GM23338 (cell line): ENCODE measurements around the gene ATP6V1E1. TPM values are rescaled to one million over a fixed set of nuclear protein-coding genes. Genes with fewer than 3 reads are reported as not detected.
"Not testable (repeated sequence)": the region's sequence is repeated elsewhere in the genome, so short reads cannot be mapped to it uniquely, and the experiment has no call there.

Experiments used
- ATAC-seq: fragments of 200-7000 bp; cut with Tn5 transposase; 3 replicates; pipeline ENCODE4 v1.9.1; 2020
- DNase-seq: peaks from one replicate; pipeline ENCODE4 v3.0.0-alpha.2; 2015; ENCODE audit warnings: low spot score
- H2AFZ ChIP-seq: fragments of 200-600 bp; sonication (generic); 2 replicates; pipeline ENCODE4 v1.8.0; 2016; ENCODE audit warnings: antibody characterized with exemption, mild to moderate bottlenecking, moderate library complexity
- H3F3A ChIP-seq: fragments of 200-600 bp; sonication (generic); replicated peaks from 2 replicates; pipeline ENCODE4 v1.8.0; 2017; ENCODE audit warnings: antibody characterized with exemption, mixed run types, low read depth
- H3K27ac ChIP-seq: fragments of 200-600 bp; sonication (generic); 2 replicates; pipeline ENCODE4 v1.6.1; 2016; ENCODE audit warnings: low read depth
- H3K27me3 ChIP-seq: fragments of 200-600 bp; sonication (generic); 2 replicates; pipeline ENCODE4 v1.8.0; 2016; ENCODE audit warnings: mild to moderate bottlenecking, mixed run types, moderate library complexity; ENCODE audit not compliant: insufficient read depth
- H3K36me3 ChIP-seq: fragments of 200-600 bp; sonication (generic); 2 replicates; pipeline ENCODE4 v1.8.0; 2016; ENCODE audit warnings: mild to moderate bottlenecking; ENCODE audit not compliant: insufficient read depth
- H3K4me1 ChIP-seq: fragments of 200-600 bp; sonication (generic); 2 replicates; pipeline ENCODE4 v1.8.0; 2016; ENCODE audit warnings: mild to moderate bottlenecking, moderate library complexity; ENCODE audit not compliant: insufficient read depth
- H3K4me2 ChIP-seq: fragments of 200-600 bp; sonication (generic); 2 replicates; pipeline ENCODE4 v1.7.1; 2017; ENCODE audit warnings: mixed run types
- H3K4me3 ChIP-seq: fragments of 200-600 bp; sonication (generic); 2 replicates; pipeline ENCODE4 v1.6.1; 2016; ENCODE audit warnings: mixed run types
- H3K79me2 ChIP-seq: fragments of 200-600 bp; sonication (generic); replicated peaks from 2 replicates; pipeline ENCODE4 v1.8.0; 2017; ENCODE audit warnings: mild to moderate bottlenecking; ENCODE audit not compliant: insufficient read depth
- H3K9me2 ChIP-seq: fragments of 200-600 bp; sonication (generic); 2 replicates; pipeline ENCODE4 v1.8.0; 2017; ENCODE audit not compliant: insufficient read depth
- H4K20me1 ChIP-seq: fragments of 200-600 bp; sonication (generic); replicated peaks from 2 replicates; pipeline ENCODE4 v1.8.0; 2017; ENCODE audit warnings: mild to moderate bottlenecking; ENCODE audit not compliant: insufficient read depth
- H3K27ac Mint-ChIP-seq: 2 replicates; pipeline ENCODE4 v1.8.0; 2020; ENCODE audit warnings: inconsistent platforms, mild to moderate bottlenecking, moderate library complexity, mixed read lengths
- H3K27me3 Mint-ChIP-seq: 3 replicates; pipeline ENCODE4 v1.8.0; 2022; ENCODE audit warnings: low read depth, mild to moderate bottlenecking, moderate library complexity, mixed read lengths, inconsistent platforms; ENCODE audit not compliant: insufficient read depth, poor library complexity
- H3K36me3 Mint-ChIP-seq: 3 replicates; pipeline ENCODE4 v1.8.0; 2021; ENCODE audit warnings: low read depth, mild to moderate bottlenecking, inconsistent platforms, moderate library complexity, mixed read lengths
- H3K4me1 Mint-ChIP-seq: 3 replicates; pipeline ENCODE4 v1.8.0; 2020; ENCODE audit warnings: mild to moderate bottlenecking, inconsistent platforms, mixed read lengths
- H3K4me3 Mint-ChIP-seq: 3 replicates; pipeline ENCODE4 v1.8.0; 2021; ENCODE audit warnings: moderate library complexity, mild to moderate bottlenecking, inconsistent platforms, mixed read lengths
- H3K9me3 Mint-ChIP-seq: 3 replicates; pipeline ENCODE4 v1.8.0; 2020; ENCODE audit warnings: moderate library complexity, mild to moderate bottlenecking, inconsistent platforms, mixed read lengths
- CREB1 ChIP-seq: fragments of 250-450 bp; sonication (Bioruptor Pico); IDR thresholded peaks from 2 replicates; pipeline ENCODE4 v1.5.0; 2020; ENCODE audit warnings: low read depth, mild to moderate bottlenecking, moderate library complexity
- EZH2phosphoT487 ChIP-seq: fragments of 200-600 bp; sonication (generic); IDR thresholded peaks from one replicate; pipeline ENCODE4 v1.8.1; 2018; ENCODE audit warnings: antibody characterized with exemption; ENCODE audit not compliant: unreplicated experiment
- STAT1 ChIP-seq: IDR thresholded peaks from one replicate; pipeline ENCODE4 v1.6.1; 2016; ENCODE audit warnings: antibody characterized with exemption; ENCODE audit not compliant: unreplicated experiment
- ZNF114 ChIP-seq: fragments of 250-450 bp; sonication (Bioruptor Pico); IDR thresholded peaks from 2 replicates; pipeline ENCODE4 v1.5.0; 2020; ENCODE audit warnings: mild to moderate bottlenecking, moderate library complexity
- ZNF331 ChIP-seq: fragments of 250-450 bp; sonication (Bioruptor Pico); IDR thresholded peaks from 2 replicates; pipeline ENCODE4 v1.5.0; 2020; ENCODE audit warnings: low read depth, mild to moderate bottlenecking, moderate library complexity
- polyA plus RNA-seq: library from polyadenylated mRNA; unstranded; fragments of >200 nt; fragmentation: Nextera tagmentation; extraction: Ambion mirVana; gene quantifications from 2 replicates; pipeline ENCODE4 v1.2.1, GENCODE V29; 2016
- total RNA-seq: library from RNA; depleted of rRNA; stranded (reverse); fragments of >200 nt; shearing (Covaris generic); gene quantifications from 2 replicates; pipeline ENCODE4 v1.2.3, GENCODE V29; 2014
- TF ChIP-seq, protein P1 (sequence below): IDR thresholded peaks from 2 replicates; pipeline ENCODE4 v1.6.1; 2016; ENCODE audit warnings: antibody characterized with exemption
- TF ChIP-seq, protein P2 (sequence below), 2 experiments: fragments of 200-600 bp in 1 of 2; sonication (generic) in 1 of 2; conservative IDR thresholded peaks; 2 replicates each; pipeline versions ENCODE4 v1.5.1 to v1.6.1; 2016 to 2017; ENCODE audit warnings: antibody characterized with exemption in 2 of 2, low read depth in 2 of 2, mild to moderate bottlenecking in 2 of 2, moderate library complexity in 1 of 2
- TF ChIP-seq, protein P3 (sequence below): fragments of 250-450 bp; sonication (Bioruptor Pico); IDR thresholded peaks from 2 replicates; pipeline ENCODE4 v1.5.0; 2020; ENCODE audit warnings: mild to moderate bottlenecking, moderate library complexity

Gene ATP6V1E1
- total and polyA plus RNA-seq, 2 experiments from 2014 or later, result 74.5 to 81.7 TPM

DNA sequence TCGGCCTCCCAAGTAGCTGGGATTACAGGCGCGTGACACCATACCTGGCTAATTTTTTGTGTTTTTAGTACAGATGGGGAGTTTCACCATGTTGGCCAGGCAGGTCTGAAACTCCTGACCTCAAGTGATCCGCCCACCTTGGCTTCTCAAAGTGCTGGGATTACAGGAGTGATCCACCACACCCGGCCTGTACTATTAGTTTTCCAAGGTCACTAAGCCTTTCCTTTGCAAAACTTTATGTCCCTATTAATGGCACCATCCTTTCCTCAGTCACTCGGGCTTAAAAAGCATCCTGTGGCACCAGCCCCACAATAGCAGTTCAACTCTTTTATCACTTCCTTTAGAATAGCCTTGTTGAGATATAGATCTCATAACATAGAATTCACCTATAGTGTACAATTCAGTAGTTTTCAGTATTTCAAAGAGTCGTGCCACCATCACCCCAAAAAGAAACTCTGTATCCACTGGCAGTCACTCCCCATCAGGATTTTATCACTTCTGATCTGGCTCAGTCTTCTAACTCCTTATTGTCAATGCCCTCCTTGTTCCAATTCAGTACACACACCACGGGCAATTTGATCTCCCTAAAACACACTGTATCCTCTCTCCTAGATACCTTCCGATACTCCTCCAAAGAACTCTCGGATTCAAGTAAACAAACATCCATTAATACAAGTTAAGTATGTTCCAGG lies 9.1 kb upstream of the ATP6V1E1 start (continued):
- TF ChIP-seq, protein P1, sequence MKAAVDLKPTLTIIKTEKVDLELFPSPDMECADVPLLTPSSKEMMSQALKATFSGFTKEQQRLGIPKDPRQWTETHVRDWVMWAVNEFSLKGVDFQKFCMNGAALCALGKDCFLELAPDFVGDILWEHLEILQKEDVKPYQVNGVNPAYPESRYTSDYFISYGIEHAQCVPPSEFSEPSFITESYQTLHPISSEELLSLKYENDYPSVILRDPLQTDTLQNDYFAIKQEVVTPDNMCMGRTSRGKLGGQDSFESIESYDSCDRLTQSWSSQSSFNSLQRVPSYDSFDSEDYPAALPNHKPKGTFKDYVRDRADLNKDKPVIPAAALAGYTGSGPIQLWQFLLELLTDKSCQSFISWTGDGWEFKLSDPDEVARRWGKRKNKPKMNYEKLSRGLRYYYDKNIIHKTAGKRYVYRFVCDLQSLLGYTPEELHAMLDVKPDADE, result no peak
- TF ChIP-seq ZNF114 (CRISPR knock-in tag), result no peak
- TF ChIP-seq ZNF331 (CRISPR knock-in tag), result no peak
- TF ChIP-seq STAT1, result no peak
- TF ChIP-seq CREB1 (CRISPR knock-in tag), result no peak
- TF ChIP-seq EZH2phosphoT487, result no peak
- TF ChIP-seq, protein P2, sequence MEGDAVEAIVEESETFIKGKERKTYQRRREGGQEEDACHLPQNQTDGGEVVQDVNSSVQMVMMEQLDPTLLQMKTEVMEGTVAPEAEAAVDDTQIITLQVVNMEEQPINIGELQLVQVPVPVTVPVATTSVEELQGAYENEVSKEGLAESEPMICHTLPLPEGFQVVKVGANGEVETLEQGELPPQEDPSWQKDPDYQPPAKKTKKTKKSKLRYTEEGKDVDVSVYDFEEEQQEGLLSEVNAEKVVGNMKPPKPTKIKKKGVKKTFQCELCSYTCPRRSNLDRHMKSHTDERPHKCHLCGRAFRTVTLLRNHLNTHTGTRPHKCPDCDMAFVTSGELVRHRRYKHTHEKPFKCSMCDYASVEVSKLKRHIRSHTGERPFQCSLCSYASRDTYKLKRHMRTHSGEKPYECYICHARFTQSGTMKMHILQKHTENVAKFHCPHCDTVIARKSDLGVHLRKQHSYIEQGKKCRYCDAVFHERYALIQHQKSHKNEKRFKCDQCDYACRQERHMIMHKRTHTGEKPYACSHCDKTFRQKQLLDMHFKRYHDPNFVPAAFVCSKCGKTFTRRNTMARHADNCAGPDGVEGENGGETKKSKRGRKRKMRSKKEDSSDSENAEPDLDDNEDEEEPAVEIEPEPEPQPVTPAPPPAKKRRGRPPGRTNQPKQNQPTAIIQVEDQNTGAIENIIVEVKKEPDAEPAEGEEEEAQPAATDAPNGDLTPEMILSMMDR (conservative IDR thresholded peaks at IDR 0.05; ENCODE audit: low read depth in 2 of 2), result no peak

DNA sequence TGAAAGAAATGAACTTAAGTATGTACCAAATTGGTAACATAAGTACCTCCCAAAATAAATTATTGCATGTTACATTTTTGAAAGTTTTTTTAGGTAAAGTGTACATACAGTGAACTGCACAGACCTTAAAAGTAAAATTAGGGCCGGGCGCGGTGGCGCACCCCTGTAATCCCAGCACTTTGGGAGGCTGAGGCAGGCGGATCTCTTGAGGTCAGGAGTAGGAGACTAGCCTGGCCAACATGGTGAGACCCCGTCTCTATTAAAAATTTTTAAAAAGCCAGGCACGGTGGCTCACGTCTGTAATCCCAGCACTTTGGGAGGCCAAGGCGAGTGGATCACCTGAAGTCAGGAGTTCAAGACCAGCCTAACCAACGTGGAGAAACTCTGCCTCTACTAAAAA lies 8.3 kb upstream of the ATP6V1E1 start:
- not testable (repeated sequence) for H2AFZ ChIP-seq, H3K36me3 ChIP-seq, H3K4me2 ChIP-seq, H3K27me3 ChIP-seq, H3K4me3 ChIP-seq, H3K9me2 ChIP-seq, H3K9me3 Mint-ChIP-seq, DNase-seq, H3K4me3 Mint-ChIP-seq, H3K27ac ChIP-seq, H3K27ac Mint-ChIP-seq, H3K4me1 Mint-ChIP-seq, H3K4me1 ChIP-seq, ATAC-seq, H4K20me1 ChIP-seq, H3K27me3 Mint-ChIP-seq
- H3K79me2 ChIP-seq, result peaks cover 24% of the 10 kb centered on the region
- H3F3A ChIP-seq, result peaks cover 13% of the 10 kb centered on the region; the same call in 1 of the 2 replicates
- H3K36me3 Mint-ChIP-seq, result peaks cover 12% of the 10 kb centered on the region

DNA sequence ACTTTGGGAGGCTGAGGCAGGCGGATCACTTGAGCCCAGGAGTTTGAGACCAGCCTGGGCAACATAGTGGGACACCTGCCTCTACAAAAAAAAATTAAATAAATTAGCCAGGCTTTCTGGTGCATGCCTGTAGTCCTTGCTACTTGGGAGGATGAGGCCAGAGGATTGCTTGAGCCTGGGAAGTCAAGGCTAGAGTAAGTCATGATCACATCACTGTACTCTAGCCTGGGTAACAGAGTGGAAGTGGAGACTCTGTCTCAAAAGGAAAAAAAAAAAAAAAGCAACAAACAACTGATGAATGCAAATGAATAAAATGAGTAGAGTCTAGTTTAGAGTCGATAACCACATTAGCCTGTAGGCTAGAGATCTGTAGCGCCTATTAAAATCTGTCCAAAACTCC lies 6.1 kb upstream of the ATP6V1E1 start:
- no peak overlapping the region for H3K4me3 Mint-ChIP-seq
- Histone ChIP-seq H4K20me1 (no peaks in the 10 kb centered on the region), H2AFZ (no peak overlapping the region), H3K4me3 (no peak overlapping the region), H3K36me3 (no peaks in the 10 kb centered on the region), H3K4me1 (peaks cover 4% of the 10 kb centered on the region), H3K4me2 (no peak overlapping the region), H3K9me2 (no peaks in the 10 kb centered on the region), H3K27ac (no peak overlapping the region), H3K27me3 (no peaks in the 10 kb centered on the region), H3K79me2 (peaks cover 7% of the 10 kb centered on the region), H3F3A (peaks cover 13% of the 10 kb centered on the region; the same call in 1 of the 2 replicates)
- H3K27ac Mint-ChIP-seq, result no peak overlapping the region
- H3K36me3 Mint-ChIP-seq, result peaks cover 4% of the 10 kb centered on the region; the same call in 1 of the 3 replicates
- DNase-seq, result no peak
- no peak for ATAC-seq
- peaks cover under 1% of the 10 kb centered on the region for H3K27me3 Mint-ChIP-seq
- TF ChIP-seq, protein P3, sequence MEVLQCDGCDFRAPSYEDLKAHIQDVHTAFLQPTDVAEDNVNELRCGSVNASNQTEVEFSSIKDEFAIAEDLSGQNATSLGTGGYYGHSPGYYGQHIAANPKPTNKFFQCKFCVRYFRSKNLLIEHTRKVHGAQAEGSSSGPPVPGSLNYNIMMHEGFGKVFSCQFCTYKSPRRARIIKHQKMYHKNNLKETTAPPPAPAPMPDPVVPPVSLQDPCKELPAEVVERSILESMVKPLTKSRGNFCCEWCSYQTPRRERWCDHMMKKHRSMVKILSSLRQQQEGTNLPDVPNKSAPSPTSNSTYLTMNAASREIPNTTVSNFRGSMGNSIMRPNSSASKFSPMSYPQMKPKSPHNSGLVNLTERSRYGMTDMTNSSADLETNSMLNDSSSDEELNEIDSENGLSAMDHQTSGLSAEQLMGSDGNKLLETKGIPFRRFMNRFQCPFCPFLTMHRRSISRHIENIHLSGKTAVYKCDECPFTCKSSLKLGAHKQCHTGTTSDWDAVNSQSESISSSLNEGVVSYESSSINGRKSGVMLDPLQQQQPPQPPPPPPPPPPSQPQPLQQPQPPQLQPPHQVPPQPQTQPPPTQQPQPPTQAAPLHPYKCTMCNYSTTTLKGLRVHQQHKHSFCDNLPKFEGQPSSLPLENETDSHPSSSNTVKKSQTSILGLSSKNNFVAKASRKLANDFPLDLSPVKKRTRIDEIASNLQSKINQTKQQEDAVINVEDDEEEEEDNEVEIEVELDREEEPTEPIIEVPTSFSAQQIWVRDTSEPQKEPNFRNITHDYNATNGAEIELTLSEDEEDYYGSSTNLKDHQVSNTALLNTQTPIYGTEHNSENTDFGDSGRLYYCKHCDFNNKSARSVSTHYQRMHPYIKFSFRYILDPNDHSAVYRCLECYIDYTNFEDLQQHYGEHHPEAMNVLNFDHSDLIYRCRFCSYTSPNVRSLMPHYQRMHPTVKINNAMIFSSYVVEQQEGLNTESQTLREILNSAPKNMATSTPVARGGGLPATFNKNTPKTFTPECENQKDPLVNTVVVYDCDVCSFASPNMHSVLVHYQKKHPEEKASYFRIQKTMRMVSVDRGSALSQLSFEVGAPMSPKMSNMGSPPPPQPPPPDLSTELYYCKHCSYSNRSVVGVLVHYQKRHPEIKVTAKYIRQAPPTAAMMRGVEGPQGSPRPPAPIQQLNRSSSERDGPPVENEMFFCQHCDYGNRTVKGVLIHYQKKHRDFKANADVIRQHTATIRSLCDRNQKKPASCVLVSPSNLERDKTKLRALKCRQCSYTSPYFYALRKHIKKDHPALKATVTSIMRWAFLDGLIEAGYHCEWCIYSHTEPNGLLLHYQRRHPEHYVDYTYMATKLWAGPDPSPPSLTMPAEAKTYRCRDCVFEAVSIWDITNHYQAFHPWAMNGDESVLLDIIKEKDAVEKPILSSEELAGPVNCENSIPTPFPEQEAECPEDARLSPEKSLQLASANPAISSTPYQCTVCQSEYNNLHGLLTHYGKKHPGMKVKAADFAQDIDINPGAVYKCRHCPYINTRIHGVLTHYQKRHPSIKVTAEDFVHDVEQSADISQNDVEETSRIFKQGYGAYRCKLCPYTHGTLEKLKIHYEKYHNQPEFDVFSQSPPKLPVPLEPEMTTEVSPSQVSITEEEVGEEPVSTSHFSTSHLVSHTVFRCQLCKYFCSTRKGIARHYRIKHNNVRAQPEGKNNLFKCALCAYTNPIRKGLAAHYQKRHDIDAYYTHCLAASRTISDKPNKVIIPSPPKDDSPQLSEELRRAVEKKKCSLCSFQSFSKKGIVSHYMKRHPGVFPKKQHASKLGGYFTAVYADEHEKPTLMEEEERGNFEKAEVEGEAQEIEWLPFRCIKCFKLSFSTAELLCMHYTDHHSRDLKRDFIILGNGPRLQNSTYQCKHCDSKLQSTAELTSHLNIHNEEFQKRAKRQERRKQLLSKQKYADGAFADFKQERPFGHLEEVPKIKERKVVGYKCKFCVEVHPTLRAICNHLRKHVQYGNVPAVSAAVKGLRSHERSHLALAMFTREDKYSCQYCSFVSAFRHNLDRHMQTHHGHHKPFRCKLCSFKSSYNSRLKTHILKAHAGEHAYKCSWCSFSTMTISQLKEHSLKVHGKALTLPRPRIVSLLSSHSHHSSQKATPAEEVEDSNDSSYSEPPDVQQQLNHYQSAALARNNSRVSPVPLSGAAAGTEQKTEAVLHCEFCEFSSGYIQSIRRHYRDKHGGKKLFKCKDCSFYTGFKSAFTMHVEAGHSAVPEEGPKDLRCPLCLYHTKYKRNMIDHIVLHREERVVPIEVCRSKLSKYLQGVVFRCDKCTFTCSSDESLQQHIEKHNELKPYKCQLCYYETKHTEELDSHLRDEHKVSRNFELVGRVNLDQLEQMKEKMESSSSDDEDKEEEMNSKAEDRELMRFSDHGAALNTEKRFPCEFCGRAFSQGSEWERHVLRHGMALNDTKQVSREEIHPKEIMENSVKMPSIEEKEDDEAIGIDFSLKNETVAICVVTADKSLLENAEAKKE (CRISPR knock-in tag), result no peak
- TF ChIP-seq, protein P2 (conservative IDR thresholded peaks at IDR 0.05; ENCODE audit: low read depth in 2 of 2), result no peak
- H3K4me1 Mint-ChIP-seq, result peaks cover 10% of the 10 kb centered on the region
- no peaks in the 10 kb centered on the region for H3K9me3 Mint-ChIP-seq
